Natural killer cell (primary cell): ENCODE results near the gene NSF. TPM values are rescaled to one million over a fixed set of nuclear protein-coding genes. Genes with fewer than 3 reads are reported as not detected.

ENCODE experiments used
- ATAC-seq, 3 donors: fragments of 150-1000 bp in 2 of 3; fragments of 200-7000 bp in 1 of 3; cut with Tn5 transposase; 1 replicate in 1 of 3; 2 replicates in 2 of 3; pipeline ENCODE4 v1.10.0; 2021; ENCODE audit warnings: mild to moderate bottlenecking in 2 of 3, moderate library complexity in 2 of 3
- DNase-seq, 2 donors: peaks; one replicate each; pipeline versions ENCODE4 v3.0.0 to v3.0.0-alpha.2; 2013 to 2021; ENCODE audit warnings: mixed read lengths in 1 of 2
- H3K27ac ChIP-seq: one replicate; pipeline ENCODE4 v1.5.1; 2013; ENCODE audit warnings: mild to moderate bottlenecking, low read length
- H3K27me3 ChIP-seq: one replicate; pipeline ENCODE4 v1.6.1; 2013; ENCODE audit warnings: low read length; ENCODE audit not compliant: control insufficient read depth, insufficient read depth
- H3K36me3 ChIP-seq: one replicate; pipeline ENCODE4 v1.6.1; 2013; ENCODE audit warnings: low read length; ENCODE audit not compliant: control insufficient read depth, insufficient read depth
- H3K4me1 ChIP-seq: one replicate; pipeline ENCODE4 v1.6.1; 2013; ENCODE audit warnings: low read length; ENCODE audit not compliant: control insufficient read depth, insufficient read depth
- H3K4me3 ChIP-seq: one replicate; pipeline ENCODE4 v1.5.1; 2013; ENCODE audit warnings: low read length
- H3K9me3 ChIP-seq: one replicate; pipeline ENCODE4 v1.6.1; 2013; ENCODE audit warnings: low read length; ENCODE audit not compliant: control insufficient read depth, insufficient read depth
- H3K27ac Mint-ChIP-seq, 2 donors: one replicate each; pipeline ENCODE4 v1.8.0; 2022; ENCODE audit warnings: mild to moderate bottlenecking in 2 of 2, mixed read lengths in 2 of 2, moderate library complexity in 1 of 2
- H3K27me3 Mint-ChIP-seq, 2 donors: one replicate each; pipeline ENCODE4 v1.8.0; 2022; ENCODE audit warnings: low read depth in 2 of 2, mixed read lengths in 2 of 2
- H3K36me3 Mint-ChIP-seq: one replicate; pipeline ENCODE4 v1.8.0; 2022; ENCODE audit warnings: mixed read lengths
- H3K4me1 Mint-ChIP-seq, 2 donors: one replicate each; pipeline ENCODE4 v1.8.0; 2022; ENCODE audit warnings: mixed read lengths in 2 of 2
- H3K4me3 Mint-ChIP-seq: one replicate; pipeline ENCODE4 v1.8.0; 2022; ENCODE audit warnings: mild to moderate bottlenecking, moderate library complexity, mixed read lengths
- H3K9me3 Mint-ChIP-seq, 2 donors: one replicate each; pipeline ENCODE4 v1.8.0; 2022; ENCODE audit warnings: mixed read lengths in 2 of 2
- CTCF ChIP-seq: fragments of 200-600 bp; IDR thresholded peaks from one replicate; pipeline ENCODE4 v1.8.0; 2022; ENCODE audit warnings: antibody characterized with exemption
- WGBS: methylation state at CpG from one replicate; pipeline ENCODE4 v1.1.7; 2013; ENCODE audit warnings: missing lambda C conversion rate; ENCODE audit not compliant: insufficient coverage; 5-methylcytosine and 5-hydroxymethylcytosine counted together
- intact Hi-C: fragments of 100-400 bp; cut with micrococcal nuclease; formaldehyde crosslinking; loops from one replicate; pipeline ENCODE4 v1.14.2; 2022
- total RNA-seq, 4 donors: library from RNA; stranded (reverse); fragments of 120-200 nt in 1 of 4; gene quantifications; one replicate each; pipeline versions ENCODE4 v1.2.3 to v1.2.4, GENCODE V29; 2013 to 2022

Gene NSF
- total RNA-seq, 3 donors from 2014 or later (not counting 1 experiment from before 2014, with no cell fraction given) = 32.2 to 45.1 (median 39.9) TPM

- Histone ChIP-seq H3K27ac (no peak overlapping the region), H3K36me3 (no peaks in the 10 kb centered on the region), H3K4me3 (no peak overlapping the region), H3K27me3 (peaks cover 3% of the 10 kb centered on the region), H3K4me1 (peaks cover 6% of the 10 kb centered on the region), H3K9me3 (no peaks in the 10 kb centered on the region)
- H3K9me3 Mint-ChIP-seq = no peaks in the 10 kb centered on the region
- intact Hi-C loops = no loop called here
- H3K4me3 Mint-ChIP-seq = no peak overlapping the region
- ATAC-seq = no peak
- H3K27ac Mint-ChIP-seq = no peak overlapping the region
- 85% methylated on average over 13 of the region's 13 CpGs for WGBS
- TF ChIP-seq CTCF = no peak
- H3K27me3 Mint-ChIP-seq = no peaks in the 10 kb centered on the region
- no peak for DNase-seq
- H3K4me1 Mint-ChIP-seq = no peaks in the 10 kb centered on the region
- no peaks in the 10 kb centered on the region for H3K36me3 Mint-ChIP-seq
Observed at GRCh38 chr17:46764709-46765401, 174.4 kb downstream of the NSF start.

GRCh38 chr17:46765453-46765852, 175.0 kb downstream of the NSF start:
- peaks cover 12% of the 10 kb centered on the region for H3K4me1 ChIP-seq
- 94% methylated on average over 12 of the region's 12 CpGs for WGBS
- peaks cover 7% of the 10 kb centered on the region for H3K27me3 ChIP-seq
- no peak for ATAC-seq
- no peaks in the 10 kb centered on the region for H3K9me3 Mint-ChIP-seq
- no peak for DNase-seq
- H3K4me1 Mint-ChIP-seq = no peaks in the 10 kb centered on the region
- no peaks in the 10 kb centered on the region for H3K9me3 ChIP-seq
- H3K27ac ChIP-seq = no peak overlapping the region
- H3K4me3 ChIP-seq = no peak overlapping the region
- no peaks in the 10 kb centered on the region for H3K36me3 ChIP-seq
- no peak overlapping the region for H3K27ac Mint-ChIP-seq
- intact Hi-C loops = no loop called here
- no peaks in the 10 kb centered on the region for H3K27me3 Mint-ChIP-seq
- H3K4me3 Mint-ChIP-seq = no peak overlapping the region
- TF ChIP-seq CTCF = no peak
- no peaks in the 10 kb centered on the region for H3K36me3 Mint-ChIP-seq

- ATAC-seq (no peak), DNase-seq (no peak)
- Histone ChIP-seq H3K4me3 (no peak overlapping the region), H3K27ac (no peak overlapping the region), H3K27me3 (peaks cover 7% of the 10 kb centered on the region), H3K36me3 (no peaks in the 10 kb centered on the region), H3K4me1 (peaks cover 18% of the 10 kb centered on the region), H3K9me3 (no peaks in the 10 kb centered on the region)
- Mint-ChIP-seq H3K36me3 (no peaks in the 10 kb centered on the region), H3K27ac (no peak overlapping the region), H3K27me3 (no peaks in the 10 kb centered on the region), H3K9me3 (no peaks in the 10 kb centered on the region), H3K4me1 (no peaks in the 10 kb centered on the region), H3K4me3 (no peak overlapping the region)
- no peak for TF ChIP-seq CTCF
- 93% methylated on average over 21 of the region's 21 CpGs for WGBS
- intact Hi-C loops = no loop called here
Observed at GRCh38 chr17:46766493-46767491, 176.3 kb downstream of the NSF start.
